Uterus (tissue), 2 donors: ENCODE measurements around the gene C22orf31.

Source experiments
- POLR2A ChIP-seq, 2 donors: fragments of 450-650 bp; IDR thresholded peaks; one replicate each; pipeline ENCODE4 v1.6.1; 2016; ENCODE audit warnings: antibody characterized with exemption in 2 of 2, mild to moderate bottlenecking in 1 of 2, moderate library complexity in 1 of 2
- TF ChIP-seq, protein P1 (sequence below), 4 experiments: fragments of 200-600 bp in 2 of 4; fragments of 450-650 bp in 2 of 4; sonication (generic) in 2 of 4; IDR thresholded peaks; one replicate each; pipeline ENCODE4 v1.5.1; 2016 to 2019; ENCODE audit warnings: antibody characterized with exemption in 4 of 4, mild to moderate bottlenecking in 2 of 4, moderate library complexity in 1 of 4

DNA sequence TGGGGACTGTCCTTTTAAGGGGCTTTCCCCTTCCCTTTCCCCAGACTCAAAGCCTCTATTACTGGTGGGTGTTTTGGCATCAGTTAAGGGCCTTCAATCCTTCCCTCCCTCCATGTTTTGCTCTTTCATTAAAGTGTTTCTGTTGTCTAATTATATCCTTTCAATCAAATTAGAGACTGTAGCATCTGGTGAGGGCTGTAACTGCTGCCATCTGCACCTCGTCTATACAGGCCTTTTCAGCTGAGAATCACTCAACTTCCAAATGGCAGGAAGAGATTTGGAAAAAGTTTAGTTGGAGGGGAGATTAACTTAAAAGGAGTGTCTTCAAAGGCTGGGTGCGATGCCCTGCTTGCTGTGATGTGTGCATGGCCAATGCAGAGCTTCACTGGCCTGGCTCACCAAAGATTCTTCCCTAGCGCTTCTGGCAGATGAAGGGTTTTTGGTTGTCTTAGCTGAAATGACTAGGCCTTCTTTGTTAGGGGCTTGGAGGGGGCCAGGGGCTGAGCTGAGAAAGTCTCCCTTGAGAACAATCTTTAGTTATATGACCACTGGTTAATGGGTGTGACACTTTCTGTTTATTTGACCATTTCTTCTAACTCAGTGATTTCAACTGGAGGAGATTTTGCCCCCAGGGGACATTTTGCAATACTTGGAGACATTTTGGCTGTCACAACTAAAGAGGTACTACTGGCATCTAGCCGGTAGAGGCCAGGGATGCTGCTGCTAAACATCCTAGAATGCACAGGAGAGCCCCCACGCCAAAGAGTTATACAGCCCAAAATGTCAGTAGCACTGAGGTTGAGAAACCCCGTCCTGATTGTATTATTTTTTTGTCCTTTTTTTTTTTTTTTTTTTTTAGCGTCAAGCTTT, 18.7 kb upstream of the C22orf31 start:
- TF ChIP-seq, protein P1, sequence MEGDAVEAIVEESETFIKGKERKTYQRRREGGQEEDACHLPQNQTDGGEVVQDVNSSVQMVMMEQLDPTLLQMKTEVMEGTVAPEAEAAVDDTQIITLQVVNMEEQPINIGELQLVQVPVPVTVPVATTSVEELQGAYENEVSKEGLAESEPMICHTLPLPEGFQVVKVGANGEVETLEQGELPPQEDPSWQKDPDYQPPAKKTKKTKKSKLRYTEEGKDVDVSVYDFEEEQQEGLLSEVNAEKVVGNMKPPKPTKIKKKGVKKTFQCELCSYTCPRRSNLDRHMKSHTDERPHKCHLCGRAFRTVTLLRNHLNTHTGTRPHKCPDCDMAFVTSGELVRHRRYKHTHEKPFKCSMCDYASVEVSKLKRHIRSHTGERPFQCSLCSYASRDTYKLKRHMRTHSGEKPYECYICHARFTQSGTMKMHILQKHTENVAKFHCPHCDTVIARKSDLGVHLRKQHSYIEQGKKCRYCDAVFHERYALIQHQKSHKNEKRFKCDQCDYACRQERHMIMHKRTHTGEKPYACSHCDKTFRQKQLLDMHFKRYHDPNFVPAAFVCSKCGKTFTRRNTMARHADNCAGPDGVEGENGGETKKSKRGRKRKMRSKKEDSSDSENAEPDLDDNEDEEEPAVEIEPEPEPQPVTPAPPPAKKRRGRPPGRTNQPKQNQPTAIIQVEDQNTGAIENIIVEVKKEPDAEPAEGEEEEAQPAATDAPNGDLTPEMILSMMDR (IDR thresholded peaks at IDR 0.05) = no peak
- no peak for TF ChIP-seq POLR2A (IDR thresholded peaks at IDR 0.05)
